ENCODE data around the gene ADARB1. TPM values are rescaled to one million over a fixed set of nuclear protein-coding genes. Genes with fewer than 3 reads are reported as not detected.

ADARB1 gene
- total and polyA plus RNA-seq, 2 of the 8 experiments (the other 6 are each of a cell fraction or from before 2014, with no cell fraction given): 4.7 to 14.9 TPM

GRCh38 chr21:45069711-45070110 lies 4.7 kb upstream of the ADARB1 start:
- Histone ChIP-seq H4K5ac (ENCODE audit: insufficient read length, low read depth, low read length) (no peak overlapping the region), H3K4me2 (ENCODE audit: insufficient read depth in 1 of 2, low read depth in 2 of 2, low read length in 2 of 2) (no peak overlapping the region), H3K23me2 (ENCODE audit: low read depth, low read length) (peaks cover under 1% of the 10 kb centered on the region; the same call in 1 of the 2 replicates), H3K4me1 (replicated peaks in 1 of 4; ENCODE audit: control insufficient read depth in 3 of 4, insufficient read depth in 4 of 4, low read length in 3 of 4) (peaks cover 0 to 8% (median under 1%) of the 10 kb centered on the region in 4 experiments; a peak in 3 of 7 replicates), H3K14ac (ENCODE audit: insufficient read length) (no peak overlapping the region), H3K4ac (replicated peaks; ENCODE audit: insufficient read length, low read depth, low read length) (no peak overlapping the region), H3K4me3 (ENCODE audit: extremely low read depth in 1 of 4, insufficient read depth in 2 of 4, low read depth in 3 of 4, low read length in 4 of 4) (no peak overlapping the region), H3K56ac (replicated peaks; ENCODE audit: insufficient read length, low read depth, low read length) (no peak overlapping the region), H2AFZ (ENCODE audit: low read length) (no peak overlapping the region), H3K9ac (replicated peaks in 1 of 4; ENCODE audit: extremely low read depth in 1 of 4, low read depth in 3 of 4, low read length in 3 of 4) (no peak overlapping the region), H3K79me2 (ENCODE audit: control insufficient read depth in 1 of 2, insufficient read depth in 2 of 2, low read length in 2 of 2) (no peaks in the 10 kb centered on the region), H2AK5ac (ENCODE audit: low read depth, low read length) (0 out of 2 replicates have a peak overlapping the region, but pooled peaks have one; percentile 17), H3K18ac (ENCODE audit: extremely low read depth, low read length) (no peak overlapping the region), H2BK12ac (ENCODE audit: low read depth, low read length) (0 out of 2 replicates have a peak overlapping the region, but pooled peaks have one; percentile 43), H3K27me3 (replicated peaks in 1 of 4; ENCODE audit: control insufficient read depth in 3 of 4, extremely low read depth in 1 of 4, insufficient read depth in 3 of 4, low read length in 3 of 4) (no peaks in the 10 kb centered on the region; a peak in 1 of 7 replicates), H4K20me1 (replicated peaks in 1 of 2; ENCODE audit: control insufficient read depth in 1 of 2, insufficient read depth in 2 of 2, low read length in 2 of 2) (no peaks in the 10 kb centered on the region), H3K27ac (ENCODE audit: low read depth, low read length) (no peak overlapping the region), H2BK15ac (ENCODE audit: low read length) (peak overlapping the region; percentile 95; the same call in 1 of the 2 replicates), H4K8ac (ENCODE audit: extremely low read depth, insufficient read depth, low read length) (no peak overlapping the region; the same call in 1 of the 2 replicates), H4K91ac (replicated peaks; ENCODE audit: insufficient read length, low read length) (no peak overlapping the region), H3K36me3 (ENCODE audit: control insufficient read depth in 2 of 4, insufficient read depth in 4 of 4, low read length in 3 of 4) (no peaks in the 10 kb centered on the region), H3K9me3 (ENCODE audit: insufficient read depth in 2 of 2, low read depth in 1 of 2, low read length in 1 of 2) (no peaks in the 10 kb centered on the region), H3K23ac (ENCODE audit: insufficient read length) (no peak overlapping the region), H2BK5ac (ENCODE audit: low read depth, low read length) (no peak overlapping the region; the same call in 1 of the 2 replicates), H2BK120ac (replicated peaks; ENCODE audit: low read depth, low read length) (no peak overlapping the region), H3K79me1 (ENCODE audit: low read depth, low read length) (no peaks in the 10 kb centered on the region), H2BK20ac (ENCODE audit: low read length) (no peak overlapping the region)
- TF ChIP-seq TEAD4 (IDR thresholded peaks at IDR 0.05; ENCODE audit: low read depth, low read length): no peak
- TF ChIP-seq TBP (IDR thresholded peaks at IDR 0.05; ENCODE audit: low read depth, low read length): no peak
- TF ChIP-seq SIRT6 (IDR thresholded peaks at IDR 0.05; ENCODE audit: low read length): no peak
- TF ChIP-seq, protein P1, sequence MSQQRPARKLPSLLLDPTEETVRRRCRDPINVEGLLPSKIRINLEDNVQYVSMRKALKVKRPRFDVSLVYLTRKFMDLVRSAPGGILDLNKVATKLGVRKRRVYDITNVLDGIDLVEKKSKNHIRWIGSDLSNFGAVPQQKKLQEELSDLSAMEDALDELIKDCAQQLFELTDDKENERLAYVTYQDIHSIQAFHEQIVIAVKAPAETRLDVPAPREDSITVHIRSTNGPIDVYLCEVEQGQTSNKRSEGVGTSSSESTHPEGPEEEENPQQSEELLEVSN (IDR thresholded peaks at IDR 0.05): no peak
- no peak for TF ChIP-seq HDAC6 (IDR thresholded peaks at IDR 0.05; ENCODE audit: low read depth, low read length)
- no peak for TF ChIP-seq POLR2A (IDR thresholded peaks at IDR 0.05; ENCODE audit: control extremely low read depth in 1 of 2, low read depth in 2 of 2, low read length in 2 of 2)
- WGBS, 2 experiments (ENCODE audit: extremely low coverage in 1 of 2, insufficient coverage in 1 of 2, insufficient read length in 1 of 2, insufficient replicate concordance in 2 of 2, low coverage in 1 of 2, low lambda C conversion rate in 2 of 2, missing lambda C conversion rate in 1 of 2): 85% methylated on average over 5 of the region's 5 CpGs; no CpG with 5 or more reads in 1 of the 2 experiments
- FAIRE-seq (no peak), DNase-seq (ENCODE audit: low read depth in 1 of 2, low spot score in 2 of 2) (no peak)
- CTCF ChIA-PET (ENCODE audit: partially characterized antibody): interaction anchor here (0.6 to 1.6 kb wide), 4 partner anchors 33 to 121 kb away, joined by 3 to 4 read pairs (median 4); no protein-coding TSS in a partner anchor
- POLR2A ChIA-PET (ENCODE audit: partially characterized antibody): interaction anchor here (1.6 kb wide), 1 partner anchor 89 kb away, joined by 4 read pairs; no protein-coding TSS in a partner anchor

Measured in H1 (cell line).